DMS53 (cell line): ENCODE data around the gene SOWAHA.

Source experiments
- DNase-seq: peaks from one replicate; lab custom pipeline; 2025; lab: John Stamatoyannopoulos, UW

The SOWAHA gene

DNA sequence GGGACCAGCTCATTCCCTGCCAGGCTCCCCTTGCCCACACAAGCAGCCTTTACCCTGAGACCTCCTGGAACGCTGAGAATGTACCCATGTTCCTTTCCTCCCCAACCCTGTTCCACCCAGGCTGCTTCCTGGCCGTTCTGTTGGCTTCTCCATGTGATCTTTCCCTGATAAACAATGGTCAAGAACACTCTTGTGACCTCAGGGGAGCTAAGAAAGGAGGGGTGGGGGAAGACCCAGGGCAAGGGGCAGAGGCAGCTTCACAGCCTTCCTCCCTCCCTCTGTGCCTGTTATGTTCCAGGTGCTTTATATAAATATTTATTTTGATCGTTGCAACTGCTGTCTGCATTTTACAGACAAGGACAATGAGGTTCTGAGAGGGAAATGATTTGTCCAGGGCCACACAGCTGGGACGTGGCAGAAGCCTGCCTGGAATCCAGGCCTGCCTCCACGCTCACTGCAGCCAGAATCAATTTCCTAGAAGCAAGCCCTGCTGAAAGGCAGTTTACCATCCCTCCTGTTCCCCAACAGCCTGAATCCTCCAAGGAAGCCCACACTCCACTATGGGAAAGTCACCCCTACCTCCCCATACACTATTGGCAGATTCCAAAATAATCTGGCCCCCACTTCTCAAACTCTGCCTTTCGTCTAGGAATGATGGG, 13.5 kb downstream of the SOWAHA start:
- no peak for DNase-seq

DNA sequence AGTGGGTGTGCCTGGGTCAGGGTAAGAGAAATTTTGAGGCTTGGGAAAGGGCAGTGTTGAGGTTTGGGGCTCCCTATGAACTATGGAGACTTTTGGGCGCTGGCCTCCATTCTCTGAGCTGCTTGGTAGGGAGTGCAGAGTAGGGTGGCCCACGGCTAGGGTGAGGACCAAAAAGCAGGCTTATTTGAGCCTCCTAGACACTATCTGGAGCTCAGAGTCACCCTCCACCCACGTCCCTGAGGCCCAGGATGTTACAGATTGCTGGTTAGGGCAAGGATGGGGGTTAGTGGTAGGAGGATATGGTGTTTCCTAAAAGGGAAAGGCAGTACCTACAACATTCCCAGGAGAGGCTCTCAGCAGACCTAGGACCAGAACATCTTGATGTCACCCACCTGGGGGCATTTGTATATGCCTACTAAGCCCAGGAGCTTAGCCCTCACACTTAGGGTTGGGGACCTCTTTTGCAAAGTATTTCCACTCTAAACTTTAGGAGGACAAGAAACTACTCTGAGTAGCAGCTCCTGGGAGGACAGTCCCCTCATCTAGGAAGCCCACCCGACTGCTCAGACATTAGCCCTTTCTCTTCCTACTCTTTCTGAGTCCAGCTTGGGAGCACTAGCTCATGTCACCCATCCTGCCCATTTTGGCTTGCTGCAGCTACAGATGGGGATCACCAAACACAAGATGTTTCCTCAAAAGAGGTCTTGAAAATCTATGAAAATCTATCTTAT, 15.0 kb downstream of the SOWAHA start:
- no peak for DNase-seq

DNA sequence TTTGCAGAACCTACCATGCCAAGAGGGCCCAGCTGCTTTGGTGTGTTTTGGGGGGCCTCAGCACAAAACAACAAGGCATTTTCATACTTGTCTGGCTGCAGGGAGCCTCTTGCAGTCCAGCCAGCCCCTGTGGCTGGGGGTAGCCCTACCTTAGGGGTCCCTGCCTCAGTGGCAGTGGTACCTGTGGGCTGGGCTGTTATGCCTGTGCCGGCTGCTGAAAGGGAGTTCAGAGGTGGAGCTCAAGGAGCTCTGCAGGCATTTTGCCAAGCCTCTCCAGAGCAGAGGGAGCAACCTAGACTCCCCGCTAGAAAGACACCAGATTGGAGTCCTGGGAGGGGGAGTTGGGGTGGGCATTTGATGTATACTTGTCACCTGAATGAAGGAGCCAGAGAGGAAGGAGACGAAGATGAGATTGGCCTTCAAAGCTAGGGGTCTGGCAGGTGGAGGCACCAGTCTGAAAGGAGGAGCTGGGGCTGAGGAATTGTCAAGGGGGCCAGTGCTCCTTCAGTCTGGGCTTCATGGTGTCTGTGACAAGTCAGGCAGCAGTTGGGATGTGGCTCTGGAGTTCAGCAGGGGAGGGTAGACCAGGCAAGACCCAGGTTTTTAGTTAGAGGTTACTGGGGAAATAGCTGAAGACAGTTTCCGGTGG, 15.9 kb downstream of the SOWAHA start:
- DNase-seq = no peak

DNA sequence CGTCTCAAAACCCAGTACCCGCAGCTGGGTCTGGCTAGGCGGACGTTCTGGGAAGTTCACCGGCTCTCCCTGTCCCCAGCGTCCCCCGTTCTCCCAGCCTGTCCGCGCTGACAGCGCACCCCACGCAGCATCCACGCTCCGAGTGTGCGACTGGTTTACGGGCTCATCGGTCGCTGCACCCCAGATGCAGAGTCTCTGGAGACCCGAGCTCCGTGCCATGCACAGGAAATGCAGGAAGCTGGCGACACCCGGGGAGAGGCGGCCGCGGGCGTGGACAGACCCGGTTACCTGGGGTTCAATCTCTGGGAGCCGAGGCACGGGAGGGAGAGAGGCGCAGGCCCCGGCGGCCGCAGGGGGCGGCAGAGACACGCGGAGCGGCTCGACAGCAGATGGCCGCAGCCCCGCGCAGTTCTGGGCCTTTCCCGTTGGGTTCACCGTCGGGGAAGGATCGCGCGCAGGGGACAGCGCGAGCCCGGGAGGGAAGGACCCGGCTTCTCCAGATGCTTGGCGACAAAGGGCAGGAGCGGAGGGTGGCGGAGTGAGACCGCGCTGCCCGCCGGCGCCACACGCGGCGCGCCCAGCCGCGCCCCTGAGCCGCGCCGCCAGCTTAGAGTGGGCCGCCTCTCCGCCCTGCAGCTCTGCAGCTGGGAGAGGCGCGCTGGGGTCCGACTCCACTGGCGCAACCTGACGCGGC, 16.8 kb downstream of the SOWAHA start:
- peak; percentile 91 for DNase-seq

DNA sequence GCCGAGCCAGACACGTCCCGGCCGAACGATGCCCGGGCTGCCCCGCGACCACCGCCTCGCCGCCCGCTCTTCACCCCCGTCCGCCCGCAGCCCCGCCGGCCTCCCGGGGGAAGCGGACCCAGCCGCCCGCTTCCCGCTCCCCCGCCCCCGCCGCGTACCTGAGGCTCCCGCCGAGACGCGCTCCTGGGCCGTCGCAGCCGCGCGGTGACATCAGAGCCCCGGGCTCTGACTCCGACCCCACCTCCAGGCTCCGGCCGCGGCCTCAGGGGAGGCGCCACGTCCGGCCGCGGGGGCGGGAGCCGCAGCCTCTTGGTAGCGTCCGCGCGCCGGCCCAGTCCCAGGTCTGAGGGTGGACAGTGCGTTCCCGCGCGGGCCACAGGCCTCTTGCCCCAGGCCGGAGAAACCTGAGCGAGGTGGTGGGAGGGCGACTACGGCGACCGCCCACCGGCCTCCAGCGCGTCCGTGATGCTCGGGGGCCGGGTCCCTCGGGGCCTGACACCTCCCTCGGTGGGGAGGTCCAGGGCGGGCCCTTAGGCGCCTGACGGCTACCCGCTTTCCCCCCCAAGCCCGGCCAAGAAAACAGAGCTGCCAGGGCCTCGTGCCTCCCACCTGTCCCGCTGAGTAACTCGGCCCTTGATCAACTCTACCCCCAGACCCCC, 17.5 kb downstream of the SOWAHA start, which contains the start of gene SHROOM1:
Gene SHROOM1, minus strand, starts transcription at position 212 of the 659 bp plus-strand sequence. CDS start 4,507 bp downstream, outside the sequence.
- DNase-seq = peak; percentile 94

DNA sequence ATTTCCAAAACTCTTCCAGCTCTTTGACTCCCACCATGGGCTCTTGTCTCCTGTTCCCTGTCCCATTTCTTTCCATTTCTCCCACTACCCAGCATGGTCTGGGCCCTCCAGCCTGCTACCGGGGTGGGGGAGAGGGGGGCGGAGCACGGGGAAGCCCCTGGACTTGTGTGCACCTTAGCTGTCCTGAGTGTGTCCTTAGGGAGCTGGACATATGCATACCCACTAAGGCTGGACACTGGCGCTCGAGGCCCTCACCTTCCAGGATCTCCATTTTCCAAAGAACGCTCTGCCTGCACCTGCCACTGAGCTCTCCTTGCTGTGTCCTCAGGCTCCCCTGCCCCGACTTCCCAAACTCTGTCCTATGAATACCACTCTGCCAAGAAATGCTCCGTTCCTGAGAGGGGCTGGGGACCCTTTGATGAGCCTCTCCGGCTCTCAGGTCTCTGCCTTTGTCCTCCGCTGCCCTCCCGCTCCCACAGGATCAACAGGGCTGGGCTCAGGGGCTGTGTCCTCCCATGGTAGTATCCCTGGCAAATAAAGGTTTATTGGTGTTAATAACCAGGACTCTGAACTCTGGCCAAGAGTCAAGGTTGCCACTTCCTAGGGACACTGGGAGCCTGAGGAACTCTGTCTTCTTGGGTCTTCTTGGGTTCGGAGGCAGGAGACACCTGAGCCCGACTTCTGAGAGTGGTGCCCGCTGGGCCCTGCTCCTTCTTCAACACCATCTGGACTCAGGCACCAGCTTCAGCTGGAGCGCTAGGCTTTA, 18.2 kb downstream of the SOWAHA start:
- no peak for DNase-seq

DNA sequence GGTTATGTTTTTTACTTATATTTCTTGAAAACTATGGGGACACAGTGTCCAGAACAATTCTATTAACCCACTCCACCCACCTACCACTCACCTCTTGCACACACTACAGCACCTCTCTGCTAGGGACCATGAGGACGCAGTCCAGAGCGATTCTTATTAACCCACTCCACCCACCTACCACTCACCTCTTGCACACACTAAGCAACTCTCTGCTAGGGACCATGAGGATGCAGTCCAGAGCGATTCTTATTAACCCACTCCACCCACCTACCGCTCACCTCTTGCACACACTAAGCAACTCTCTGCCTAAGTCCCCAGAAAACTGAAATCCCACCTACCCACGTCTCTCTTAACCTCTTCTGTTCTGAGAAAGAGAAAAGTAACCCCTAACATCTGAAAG, 19.5 kb downstream of the SOWAHA start:
- no peak for DNase-seq

DNA sequence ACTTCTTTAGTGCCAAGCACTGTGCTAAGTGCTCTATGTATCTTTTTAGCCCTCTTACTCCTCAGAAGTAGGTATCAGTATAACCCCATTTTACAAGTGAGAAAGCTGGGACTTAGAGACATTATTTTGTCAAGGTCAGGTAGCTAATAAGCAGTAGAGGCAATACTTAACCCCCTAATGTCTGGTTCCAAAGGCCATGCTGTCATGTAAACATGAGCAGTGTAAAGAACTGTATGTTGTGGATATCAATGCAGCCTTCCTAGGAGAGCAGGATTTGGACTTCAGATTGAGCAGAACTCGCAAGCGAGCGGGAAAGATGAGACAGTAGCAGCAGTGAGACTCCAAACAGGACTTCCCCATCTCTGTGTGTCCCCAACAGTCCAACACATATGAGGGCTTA, 21.0 kb downstream of the SOWAHA start:
- DNase-seq = no peak

DNA sequence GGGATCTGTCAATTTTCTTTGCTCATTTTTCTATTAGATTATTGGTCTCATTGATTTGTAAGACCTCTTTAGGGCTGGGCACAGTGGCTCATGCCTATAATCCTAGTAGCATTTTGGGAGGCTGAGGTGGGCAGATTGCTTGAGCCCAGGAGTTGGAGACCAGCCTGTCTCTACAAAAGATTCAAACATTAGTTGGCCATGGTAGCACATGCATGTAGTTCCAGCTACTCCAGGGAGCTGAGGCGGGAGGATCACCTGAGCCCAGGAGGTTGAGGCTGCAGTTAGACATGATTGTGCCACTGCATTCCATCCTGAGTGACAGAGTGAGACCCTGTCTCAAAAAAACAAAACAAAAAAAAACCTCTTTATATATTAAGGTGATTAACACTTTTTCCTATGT, 23.8 kb downstream of the SOWAHA start:
- no peak for DNase-seq

DNA sequence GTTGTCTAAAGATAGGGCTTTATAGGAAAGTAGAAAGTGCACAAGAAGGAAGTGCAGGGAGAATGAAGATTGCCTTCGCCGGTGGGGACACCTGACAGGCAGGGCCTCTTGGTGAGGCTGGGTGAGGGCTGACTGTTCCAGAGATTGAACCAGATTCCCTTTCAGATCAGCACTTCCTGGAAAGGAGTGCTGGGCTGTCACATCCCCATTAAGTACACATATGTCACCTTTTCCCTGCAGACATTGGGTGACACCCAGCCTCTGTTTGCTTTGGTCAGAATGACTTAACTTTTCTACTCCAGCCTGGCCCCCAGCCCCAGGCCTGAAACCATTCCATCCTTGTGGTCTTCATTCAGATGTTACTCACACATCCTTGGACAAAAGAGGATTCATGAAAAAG, 24.8 kb downstream of the SOWAHA start:
- peak; percentile 73 for DNase-seq

DNA sequence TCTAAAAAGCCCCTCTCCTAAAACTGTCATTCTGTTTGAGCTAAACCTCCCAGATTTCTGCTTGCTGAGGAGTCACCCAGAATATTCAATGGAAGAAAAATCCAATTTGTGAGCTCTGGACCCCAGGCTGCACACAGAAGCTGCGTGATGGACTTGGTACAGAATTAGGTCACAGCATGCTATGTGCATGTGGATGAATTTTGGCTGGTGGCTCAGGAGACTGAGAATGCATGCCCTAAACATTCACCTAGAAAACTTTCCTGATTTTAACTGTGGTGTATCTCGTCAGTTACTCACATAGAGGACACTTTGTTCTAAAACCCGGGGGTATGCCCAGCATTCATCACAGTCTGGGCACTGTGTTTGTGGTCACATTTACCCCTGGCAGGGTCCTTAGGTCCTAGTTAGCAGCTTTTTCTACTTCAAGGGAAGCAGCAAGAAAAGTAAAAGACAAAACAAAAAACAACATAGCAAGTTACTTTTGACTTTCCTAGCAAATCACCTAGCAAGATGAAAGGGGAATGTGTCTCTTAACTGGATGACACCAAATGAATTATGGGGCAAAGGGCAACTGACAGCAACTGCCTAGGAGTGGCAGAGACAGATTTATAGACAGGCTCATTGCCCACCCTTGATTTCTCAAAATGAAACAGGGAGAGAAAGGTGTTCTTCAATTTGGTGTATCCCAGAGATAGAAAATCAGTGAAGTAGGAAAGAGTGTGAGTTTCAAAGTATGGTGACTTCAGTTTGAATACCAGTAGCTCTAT, 25.6 kb downstream of the SOWAHA start:
- no peak for DNase-seq

DNA sequence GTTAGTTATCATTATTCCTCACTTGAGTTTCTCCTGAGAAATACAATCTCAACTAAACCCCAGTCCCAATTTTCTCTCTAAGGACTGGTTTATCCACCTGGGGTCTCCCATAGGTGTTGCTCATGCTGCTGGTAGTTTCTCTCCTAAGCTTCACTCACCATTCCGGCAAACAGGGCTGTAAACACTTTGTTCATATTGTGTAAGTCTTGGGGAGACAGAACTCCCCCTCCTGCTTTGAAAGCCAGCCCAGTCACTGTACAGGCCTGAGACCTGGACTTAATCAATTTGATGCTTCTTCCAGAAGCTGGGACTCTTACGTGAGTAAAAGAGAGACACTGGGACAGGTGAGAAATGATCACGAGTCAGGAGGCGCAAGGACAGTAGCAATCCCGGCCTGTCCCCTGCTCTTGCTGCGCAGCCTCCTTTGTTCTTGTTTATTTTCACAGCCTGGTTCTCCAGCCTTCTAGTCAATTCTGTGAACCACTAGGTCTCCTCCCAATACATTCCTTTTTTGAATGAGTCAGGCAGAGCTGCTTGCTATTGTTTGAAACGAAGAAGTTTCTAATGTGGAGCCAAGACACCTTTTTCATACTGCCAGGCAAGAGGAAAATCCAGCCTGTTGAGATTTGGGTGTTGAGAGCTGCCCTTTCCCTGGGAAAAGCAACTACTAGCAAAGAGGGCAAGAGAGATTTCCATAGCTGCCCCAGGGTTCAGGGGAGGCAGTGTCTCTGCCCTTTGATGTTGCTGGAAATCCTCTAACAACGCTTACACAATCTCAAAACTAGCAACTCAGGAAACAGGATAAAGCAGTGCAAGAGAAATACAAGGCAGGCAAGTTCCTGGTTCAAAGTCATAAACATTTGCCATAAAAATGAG, 26.6 kb downstream of the SOWAHA start:
- DNase-seq = no peak

DNA sequence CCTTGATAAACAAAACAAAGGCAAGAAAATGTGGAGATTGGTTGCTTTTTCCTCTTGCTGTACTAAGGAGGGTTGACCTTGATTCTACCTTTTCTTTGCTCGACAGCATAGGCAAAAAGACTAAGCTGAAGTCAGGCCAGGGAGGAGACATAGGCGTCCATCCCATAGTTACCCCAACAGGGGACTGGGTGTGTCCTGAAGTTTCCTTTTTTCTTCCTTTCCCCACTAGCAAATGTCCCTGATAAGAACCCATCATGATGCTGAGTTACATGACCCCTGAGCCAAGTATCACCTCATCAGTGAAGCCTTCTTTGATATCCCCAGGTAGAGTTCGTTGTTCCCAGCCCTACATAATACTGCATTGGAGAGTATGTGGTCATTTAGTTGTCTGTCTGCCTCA, 27.2 kb downstream of the SOWAHA start:
- no peak for DNase-seq

DNA sequence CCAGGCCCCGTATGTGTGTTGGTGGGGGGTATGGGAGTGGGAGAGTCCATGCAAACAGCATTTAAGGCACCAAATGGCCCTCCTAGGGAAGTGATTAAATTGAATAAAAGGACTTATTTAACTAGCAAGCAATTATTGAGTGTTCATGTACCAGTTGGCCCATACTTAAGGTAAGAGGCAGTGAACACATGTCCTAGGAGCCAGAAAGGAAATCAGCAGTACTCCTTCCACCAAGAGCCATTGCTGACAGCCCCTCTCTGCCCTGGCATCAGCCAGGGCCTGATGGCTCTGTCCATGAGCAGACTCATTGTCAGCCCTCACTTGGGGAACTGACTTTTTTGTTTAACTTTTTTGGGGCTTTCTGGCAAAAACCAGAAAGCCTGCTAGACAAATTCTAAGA, 27.8 kb downstream of the SOWAHA start:
- DNase-seq = no peak

DNA sequence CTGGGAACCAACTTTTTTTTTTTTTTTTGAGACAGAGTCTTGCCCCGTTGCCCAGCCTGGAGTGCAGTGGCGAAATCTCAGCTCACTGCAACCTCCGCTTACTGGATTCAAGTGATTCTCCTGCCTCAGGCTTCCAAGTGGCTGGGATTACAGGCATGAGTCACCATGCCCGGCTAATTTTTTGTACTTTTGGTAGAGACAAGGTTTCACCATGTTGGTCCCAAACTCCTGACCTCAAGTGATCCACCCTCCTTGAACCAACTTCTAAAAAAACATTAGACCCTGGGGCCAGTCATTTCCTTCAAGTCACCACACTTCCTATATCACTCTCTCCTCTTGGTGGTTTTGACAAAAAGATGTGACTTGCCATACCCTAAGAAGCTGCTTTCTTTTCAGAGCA, 28.2 kb downstream of the SOWAHA start:
- no peak for DNase-seq

DNA sequence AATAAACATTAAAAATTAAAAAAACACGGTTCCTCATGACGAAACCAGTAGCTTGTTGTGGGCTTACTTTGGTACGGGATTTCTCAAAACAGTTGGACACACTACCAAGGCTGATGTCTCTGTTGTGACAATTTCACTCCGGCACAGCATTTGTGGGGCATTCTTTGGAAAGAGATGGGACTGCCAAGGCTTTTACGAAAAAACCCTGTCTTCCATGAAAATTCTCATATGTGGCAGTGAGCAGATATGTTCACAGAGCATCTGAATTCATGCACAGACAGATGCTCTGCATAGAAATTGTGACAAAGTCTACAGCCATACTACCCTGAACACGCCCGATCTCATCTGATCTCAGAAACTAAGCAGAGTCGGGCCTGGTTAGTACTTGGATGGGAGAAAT, 35.2 kb downstream of the SOWAHA start:
- DNase-seq = no peak

DNA sequence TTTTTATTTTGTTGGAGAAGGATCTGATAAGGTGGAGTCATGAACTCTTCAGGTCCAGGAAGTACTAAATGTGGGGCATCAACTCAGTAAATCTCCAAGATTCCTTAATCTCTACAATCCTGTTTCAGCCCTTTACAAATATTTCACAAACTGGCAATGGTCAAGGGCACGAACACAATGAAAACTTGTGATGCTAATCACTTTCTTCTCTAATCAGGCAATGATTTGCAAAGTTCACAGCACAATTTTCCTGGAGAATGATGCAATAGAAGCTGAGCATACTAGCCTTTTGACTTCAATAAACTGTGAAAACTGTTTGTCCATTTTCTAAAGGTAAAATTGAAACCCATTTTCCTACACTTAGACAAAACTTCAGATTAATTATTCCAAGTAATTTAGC, 36.2 kb downstream of the SOWAHA start:
- DNase-seq = no peak

DNA sequence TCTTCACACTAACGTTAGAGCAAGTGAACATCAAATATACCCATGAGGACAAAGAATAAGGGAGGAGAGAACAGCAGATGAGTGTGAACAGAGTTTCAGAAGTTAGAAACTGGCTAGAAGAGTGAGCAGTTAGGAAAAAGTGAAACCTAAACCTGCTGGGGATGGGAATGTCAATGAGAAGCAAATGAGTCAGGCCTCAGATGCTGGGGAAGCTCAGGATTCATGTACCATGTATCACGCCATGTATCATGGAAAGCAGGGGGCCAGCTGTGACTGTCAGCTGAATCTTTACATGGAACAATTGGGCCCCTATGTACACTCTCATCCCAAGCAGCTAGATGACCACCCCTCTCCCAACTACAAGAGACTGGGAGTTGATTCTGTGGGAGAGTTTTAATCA, 37.0 kb downstream of the SOWAHA start:
- no peak for DNase-seq

DNA sequence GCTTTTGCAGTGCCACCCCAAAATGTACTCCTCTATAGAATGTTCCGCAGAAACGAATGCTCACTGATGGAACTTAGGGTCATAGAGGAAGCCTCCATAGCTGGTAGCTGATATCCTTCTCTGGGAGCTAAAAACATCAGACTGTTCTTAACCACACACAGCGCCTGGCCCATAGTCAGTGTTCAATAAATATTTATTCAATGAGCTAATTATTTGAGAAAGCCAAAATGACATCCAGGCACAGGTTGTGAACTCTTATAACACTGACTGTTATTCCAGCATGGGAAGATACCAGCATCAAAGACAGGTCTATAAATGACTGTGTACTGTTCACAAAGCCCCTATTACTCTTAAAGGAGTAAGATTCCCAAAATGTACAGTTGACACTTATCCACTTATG, 40.2 kb downstream of the SOWAHA start:
- DNase-seq = peak; percentile 63

DNA sequence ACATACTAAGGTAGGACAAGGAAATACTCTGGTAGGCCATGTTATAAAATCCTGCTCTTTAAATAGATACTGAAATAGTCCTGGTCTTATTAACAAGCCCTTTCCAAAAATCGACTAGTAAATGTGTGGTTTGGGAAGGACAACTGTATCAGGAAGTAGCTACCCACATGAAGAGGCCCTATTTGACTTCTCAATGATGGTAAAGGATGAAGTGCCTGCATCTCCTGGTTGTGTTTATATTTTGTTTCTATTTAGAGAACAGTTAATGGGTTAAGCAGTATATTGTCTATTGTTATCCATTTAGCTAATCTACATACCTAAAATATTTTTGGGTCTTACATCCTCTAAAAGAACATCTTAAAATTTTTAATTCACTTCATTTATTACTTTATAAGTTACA, 40.7 kb downstream of the SOWAHA start:
- peak; percentile 47 for DNase-seq
